K562 (cell line): Measurements from ENCODE around the gene SPHK2. TPM values are rescaled to one million over a fixed set of nuclear protein-coding genes. Genes with fewer than 3 reads are reported as not detected.
A peak's percentile ranks its signal among the peaks of the same experiment; 100 is the strongest.

ENCODE experiments used
- ATAC-seq: fragments of 200-7000 bp; cut with Tn5 transposase; 3 replicates; pipeline ENCODE4 v1.9.1; 2020; ENCODE audit warnings: moderate library complexity
- BruUV-seq: library from RNA; stranded (reverse); fragments of 400-500 nt; replicated peaks from 2 replicates; lab custom pipeline; 2021; lab: Mats Ljungman, UMichigan
- CTCF ChIA-PET: fragments of 300-600 bp; formaldehyde crosslinking; extraction: SDS; loops from one replicate; lab custom pipeline; 2021; ENCODE audit warnings: low intra/inter-chr PET ratio; lab: Yijun Ruan, JAX
- POLR2A ChIA-PET: fragments of 300-600, 350-650 bp; sonication (Branson Sonifier 250); formaldehyde crosslinking; extraction: SDS; loops from one replicate; lab custom pipeline; 2021; ENCODE audit warnings: antibody characterized with exemption, inconsistent platforms; lab: Yijun Ruan, JAX
- DNase-seq, 4 experiments: peaks; one replicate each; pipeline versions ENCODE4 v3.0.0 to v3.0.0-alpha.2; 2011 to 2018; ENCODE audit warnings: low spot score in 3 of 4, mixed read lengths in 3 of 4; ENCODE audit errors: extremely low read depth in 1 of 4
- FAIRE-seq: peaks from 2 replicates; lab custom pipeline; 2011; peaks lifted over from hg19 to GRCh38; lab: Jason Lieb, UNC
- H2AFZ ChIP-seq: 2 replicates; pipeline ENCODE4 v1.6.0; 2011; ENCODE audit warnings: low read depth, low read length, control low read depth, inconsistent platforms
- H3K27ac ChIP-seq: fragments of 200-600 bp; 3 replicates; pipeline ENCODE4 v1.8.0; 2011; ENCODE audit warnings: low read depth, mild to moderate bottlenecking, control low read depth, inconsistent platforms, low read length, moderate library complexity, mixed read lengths; ENCODE audit errors: extremely low read depth
- H3K27me3 ChIP-seq, 2 experiments: fragments of 300-600 bp in 1 of 2; 2 replicates in 1 of 2; 3 replicates in 1 of 2; pipeline versions ENCODE4 v1.6.0 to v1.8.0; 2011; ENCODE audit warnings: inconsistent platforms in 2 of 2, low read length in 2 of 2, mild to moderate bottlenecking in 1 of 2, mixed read lengths in 1 of 2, moderate library complexity in 1 of 2; ENCODE audit not compliant: control insufficient read depth in 2 of 2, insufficient read depth in 2 of 2
- H3K36me3 ChIP-seq: fragments of 300-600 bp; 3 replicates; pipeline ENCODE4 v1.8.0; 2011; ENCODE audit warnings: mild to moderate bottlenecking, low read length, inconsistent platforms; ENCODE audit not compliant: control insufficient read depth, insufficient read depth
- H3K4me1 ChIP-seq, 2 experiments: fragments of 200-600 bp in 1 of 2; replicated peaks in 1 of 2; 2 replicates in 1 of 2; 3 replicates in 1 of 2; pipeline versions ENCODE4 v1.5.1 to v1.8.0; 2011; ENCODE audit warnings: inconsistent platforms in 2 of 2, low read length in 2 of 2, mild to moderate bottlenecking in 1 of 2, mixed read lengths in 1 of 2, moderate library complexity in 1 of 2; ENCODE audit not compliant: control insufficient read depth in 2 of 2, insufficient read depth in 2 of 2
- H3K4me2 ChIP-seq: 2 replicates; pipeline ENCODE4 v1.6.1; 2011; ENCODE audit warnings: low read length, control low read depth, inconsistent platforms, mixed read lengths; ENCODE audit not compliant: insufficient read depth
- H3K4me3 ChIP-seq: fragments of 200-600 bp; sonication (generic), shearing (Covaris generic); 2 replicates; pipeline ENCODE4 v1.5.1; 2016; ENCODE audit warnings: control low read depth, inconsistent platforms
- H3K79me2 ChIP-seq: fragments of 200-600 bp; 3 replicates; pipeline ENCODE4 v1.8.0; 2011; ENCODE audit warnings: low read length, inconsistent platforms; ENCODE audit not compliant: control insufficient read depth, insufficient read depth
- H3K9ac ChIP-seq, 2 experiments: 2 replicates each; pipeline versions ENCODE4 v1.6.0 to v1.6.1; 2011; ENCODE audit warnings: low read depth in 2 of 2, low read length in 2 of 2, control low read depth in 1 of 2, inconsistent platforms in 1 of 2, mild to moderate bottlenecking in 1 of 2, mixed read lengths in 1 of 2; ENCODE audit not compliant: insufficient read depth in 1 of 2
- H3K9me1 ChIP-seq: one replicate; pipeline ENCODE4 v1.6.0; 2011; ENCODE audit warnings: inconsistent platforms, mild to moderate bottlenecking, low read length, moderate library complexity; ENCODE audit not compliant: control insufficient read depth, insufficient read depth
- H3K9me3 ChIP-seq: replicated peaks from 2 replicates; pipeline ENCODE4 v1.5.1; 2011; ENCODE audit warnings: low read depth, low read length, inconsistent platforms; ENCODE audit not compliant: control insufficient read depth, insufficient read depth
- H4K20me1 ChIP-seq: replicated peaks from 2 replicates; pipeline ENCODE4 v1.6.1; 2011; ENCODE audit warnings: low read length, inconsistent platforms, mixed read lengths; ENCODE audit not compliant: control insufficient read depth, insufficient read depth
- FOXK1 ChIP-seq: sonication (generic); formaldehyde crosslinking; IDR thresholded peaks from 2 replicates; pipeline ENCODE4 v1.8.0; 2022; ENCODE audit warnings: missing genetic modification reagents, mild to moderate bottlenecking, borderline replicate concordance
- FOXP4 ChIP-seq: sonication (generic); formaldehyde crosslinking; IDR thresholded peaks from 2 replicates; pipeline ENCODE4 v1.8.0; 2022; ENCODE audit warnings: mild to moderate bottlenecking, missing genetic modification reagents, borderline replicate concordance
- POLR2G ChIP-seq: fragments of 200-400 bp; formaldehyde crosslinking; IDR thresholded peaks from 2 replicates; pipeline ENCODE4 v1.6.1; 2017; ENCODE audit warnings: low read depth, mild to moderate bottlenecking, antibody characterized with exemption, low read length, moderate library complexity
- WGBS: fragments of 100-300 bp; shearing (Covaris generic); methylation state at CpG from one replicate; pipeline ENCODE4 v1.1.6; 2016; ENCODE audit warnings: low coverage, mixed read lengths; ENCODE audit not compliant: insufficient coverage; ENCODE audit errors: missing lambda C conversion rate; 5-methylcytosine and 5-hydroxymethylcytosine counted together
- in situ Hi-C: fragments of 300-500 bp; cut with MboI; formaldehyde crosslinking; loops from 4 replicates; pipeline ENCODE4 v1.15.0; 2018; ENCODE audit warnings: inconsistent platforms, mixed read lengths
- intact Hi-C: fragments of 100-400 bp; cut with micrococcal nuclease; formaldehyde crosslinking; loops from 2 replicates; pipeline ENCODE4 v1.14.2; 2022
- polyA plus RNA-seq, 8 experiments: library from polyadenylated mRNA; depleted of rRNA in 4 of 8; stranded (reverse) in 5 of 8; unstranded in 3 of 8; fragments of >200 nt; fragmentation: Nextera tagmentation in 2 of 8; fragmentation: Illumina TruSeq in 1 of 8; extraction: Ambion mirVana in 2 of 8; extraction: Trizol in 1 of 8; gene quantifications; 2 replicates each; pipeline versions ENCODE4 v1.2.1 to v1.2.3, GENCODE V29; 2011 to 2014; ENCODE audit warnings: inconsistent platforms in 1 of 8, missing spikeins in 1 of 8
- total RNA-seq, 7 experiments: library from RNA; depleted of rRNA in 6 of 7; stranded (reverse); fragments of >200 nt in 6 of 7; fragmentation: Illumina TruSeq in 2 of 7; extraction: Trizol in 2 of 7; gene quantifications; 2 replicates each; pipeline versions ENCODE4 v1.2.1 to v1.2.3, GENCODE V29; 2011 to 2021; ENCODE audit warnings: low replicate concordance in 1 of 7

Gene SPHK2
- total and polyA plus RNA-seq, 9 of the 15 experiments (the other 6 are each of a cell fraction or from before 2014, with no cell fraction given): 0.10 to 15.2 (median 2.9) TPM

GRCh38 chr19:48628486-48629296 is 9.4 kb downstream of the SPHK2 start:
- ChIA-PET CTCF (no interaction called here), POLR2A (interaction anchor here (0.9 to 1.4 kb wide), 3 partner anchors 9 to 12 kb away, joined by 3 to 15 read pairs (median 4); partner anchors contain the start of genes RPL18 and SPHK2)
- Histone ChIP-seq H3K9me3 (no peaks in the 10 kb centered on the region), H3K4me2 (no peak overlapping the region), H3K27ac (no peak overlapping the region), H3K4me1 (peaks cover 24 to 77% of the 10 kb centered on the region in 2 experiments), H3K27me3 (no peaks in the 10 kb centered on the region), H3K9ac (peak overlapping the region in 1 of 2 experiments; percentile 4; a peak in 1 of 4 replicates), H3K4me3 (no peak overlapping the region), H3K9me1 (no peaks in the 10 kb centered on the region), H3K79me2 (no peaks in the 10 kb centered on the region), H4K20me1 (no peaks in the 10 kb centered on the region)
- intact Hi-C loops: no loop called here
- ATAC-seq (no peak), DNase-seq (no peak)
- 80% methylated on average over 21 of the region's 34 CpGs for WGBS
- in situ Hi-C loops: no loop called here
- BruUV-seq: no TSS peak
- no peak for TF ChIP-seq FOXK1 (CRISPR knock-in tag)
- TF ChIP-seq POLR2G: peak; percentile 16; the same call in 1 of the 2 replicates
- no peak for TF ChIP-seq FOXP4 (CRISPR knock-in tag)
- TF ChIP-seq, all 486 proteins: peak for 1
- no peak overlapping the region for H2AFZ ChIP-seq
- peaks cover 5% of the 10 kb centered on the region; the same call in 1 of the 3 replicates for H3K36me3 ChIP-seq
- FAIRE-seq: no peak
